Activated CD4-positive, alpha-beta T cell treated with anti-CD3 and anti-CD28 coated beads, Interleukin-10, Interleukin-2, amounts not matched to agents 100 ng/mL and 50 ng/mL, durations not matched to agents 16 hours and 8 hours (primary cell): Measurements from ENCODE around the gene ITGAD.

Experiments
- DNase-seq: peaks from one replicate; pipeline ENCODE4 v3.0.0-alpha.2; 2020

ITGAD gene

GRCh38 chr16:31461201-31461920 is 68.2 kb downstream of the ITGAD start:
- no peak for DNase-seq

GRCh38 chr16:31461921-31462804 is 69.0 kb downstream of the ITGAD start:
- no peak for DNase-seq

- no peak for DNase-seq
These were observed 71.2 kb downstream of the ITGAD start for GRCh38 chr16:31464348-31464769.

GRCh38 chr16:31464781-31465260 is 71.7 kb downstream of the ITGAD start:
- DNase-seq, result no peak

GRCh38 chr16:31465788-31466370 is 72.7 kb downstream of the ITGAD start:
- no peak for DNase-seq

- DNase-seq, result no peak
These were observed 73.3 kb downstream of the ITGAD start for GRCh38 chr16:31466381-31466841.

GRCh38 chr16:31467151-31467773 is 74.1 kb downstream of the ITGAD start:
- DNase-seq, result peak; percentile 23

- DNase-seq, result no peak
These were observed 74.7 kb downstream of the ITGAD start for GRCh38 chr16:31467858-31468257.

GRCh38 chr16:31470615-31471014 is 77.5 kb downstream of the ITGAD start:
- DNase-seq, result no peak

- no peak for DNase-seq
These were observed 78.2 kb downstream of the ITGAD start for GRCh38 chr16:31471241-31471874.

GRCh38 chr16:31471875-31472708 is 79.0 kb downstream of the ITGAD start, which contains the start of gene TGFB1I1:
Gene TGFB1I1, plus strand, starts transcription at chr16:31472152. Its CDS starts 37 bp downstream, at chr16:31472189.
- DNase-seq, result no peak

GRCh38 chr16:31472709-31473203 is 79.6 kb downstream of the ITGAD start:
- DNase-seq, result peak; percentile 55

GRCh38 chr16:31473264-31473984 is 80.3 kb downstream of the ITGAD start:
- no peak for DNase-seq

- no peak for DNase-seq
These were observed 81.1 kb downstream of the ITGAD start for GRCh38 chr16:31474173-31474714.

- no peak for DNase-seq
These were observed 81.9 kb downstream of the ITGAD start for GRCh38 chr16:31474773-31475738.

GRCh38 chr16:31475946-31476302 is 82.8 kb downstream of the ITGAD start:
- no peak for DNase-seq
